GM12878 (cell line): ENCODE results near the gene LEP.

ENCODE experiments used
- CBX3 ChIP-seq: fragments of 200-600 bp; sonication (generic); IDR thresholded peaks from 2 replicates; pipeline ENCODE4 v1.6.1; 2016; ENCODE audit warnings: low read depth, borderline replicate concordance
- EP300 ChIP-seq, 2 experiments: fragments of 150-350 bp in 1 of 2; IDR thresholded peaks; 2 replicates each; pipeline ENCODE4 v1.6.1; 2011 to 2012; ENCODE audit warnings: low read depth in 2 of 2, low read length in 2 of 2, borderline replicate concordance in 1 of 2, improper control_type of control experiment in 1 of 2, inconsistent platforms in 1 of 2; ENCODE audit not compliant: control insufficient read depth in 1 of 2
- HDAC6 ChIP-seq: fragments of 200-600 bp; sonication (generic); IDR thresholded peaks from one replicate; pipeline ENCODE4 v1.8.0; 2017; ENCODE audit warnings: antibody characterized with exemption; ENCODE audit not compliant: unreplicated experiment
- SUZ12 ChIP-seq: fragments of 200-600 bp; sonication (generic); IDR thresholded peaks from one replicate; pipeline ENCODE4 v1.6.1; 2018; ENCODE audit warnings: antibody characterized with exemption, mild to moderate bottlenecking; ENCODE audit not compliant: unreplicated experiment
- ZNF274 ChIP-seq: IDR thresholded peaks from one replicate; pipeline ENCODE4 v1.8.0; 2011; ENCODE audit not compliant: insufficient read length, insufficient read depth
- TF ChIP-seq, protein P1 (sequence below): IDR thresholded peaks from 2 replicates; pipeline ENCODE4 v1.6.1; 2011; ENCODE audit warnings: low read depth, low read length, improper control_type of control experiment, borderline replicate concordance

DNA sequence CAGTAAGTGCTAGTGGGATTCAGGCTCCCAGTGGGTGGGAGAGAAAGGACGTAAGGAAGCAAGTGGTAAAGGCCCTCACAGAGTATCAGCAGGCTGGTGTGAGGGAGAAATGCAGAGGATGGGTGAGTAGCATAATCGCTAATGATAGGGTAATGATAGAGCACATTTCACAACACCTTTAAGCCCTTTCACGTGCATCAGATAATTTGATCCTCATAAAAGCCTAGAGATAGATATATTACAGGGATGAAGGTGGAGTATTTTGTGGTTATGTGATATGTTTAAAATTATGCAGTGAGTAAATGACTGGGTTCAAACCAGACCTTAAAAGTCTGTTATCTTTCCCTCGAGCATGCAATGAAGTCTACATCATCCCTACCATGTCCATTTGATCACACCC is 10.3 kb downstream of the LEP start:
- TF ChIP-seq, protein P1, sequence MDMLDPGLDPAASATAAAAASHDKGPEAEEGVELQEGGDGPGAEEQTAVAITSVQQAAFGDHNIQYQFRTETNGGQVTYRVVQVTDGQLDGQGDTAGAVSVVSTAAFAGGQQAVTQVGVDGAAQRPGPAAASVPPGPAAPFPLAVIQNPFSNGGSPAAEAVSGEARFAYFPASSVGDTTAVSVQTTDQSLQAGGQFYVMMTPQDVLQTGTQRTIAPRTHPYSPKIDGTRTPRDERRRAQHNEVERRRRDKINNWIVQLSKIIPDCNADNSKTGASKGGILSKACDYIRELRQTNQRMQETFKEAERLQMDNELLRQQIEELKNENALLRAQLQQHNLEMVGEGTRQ: no peak
- TF ChIP-seq HDAC6: no peak
- TF ChIP-seq ZNF274: no peak
- TF ChIP-seq SUZ12: no peak
- TF ChIP-seq CBX3: no peak
- no peak for TF ChIP-seq EP300 (IDR thresholded peaks at IDR 0.05; ENCODE audit: borderline replicate concordance in 1 of 2, control insufficient read depth in 1 of 2, low read depth in 2 of 2, low read length in 2 of 2)
